C4-2B (cell line): ENCODE results near the gene TSPO2.

Experiments used
- CTCF ChIP-seq: fragments of 450-650 bp; conservative IDR thresholded peaks from 2 replicates; pipeline ENCODE4 v1.5.1; 2017; ENCODE audit warnings: mild to moderate bottlenecking
- ZFX ChIP-seq: fragments of 450-650 bp; IDR thresholded peaks from 2 replicates; pipeline ENCODE4 v1.6.1; 2017

GRCh38 chr6:41032830-41033229 is 9.4 kb upstream of the TSPO2 start:
- TF ChIP-seq CTCF (no peak), ZFX (no peak)
